Calu3 (cell line): ENCODE measurements around the gene KLHL29. TPM values are rescaled to one million over a fixed set of nuclear protein-coding genes. Genes with fewer than 3 reads are reported as not detected.

ENCODE experiments used
- BruUV-seq: library from RNA; stranded (reverse); fragments of 400-500 nt; replicated peaks from 2 replicates; lab custom pipeline; 2021; lab: Mats Ljungman, UMichigan
- CTCF ChIA-PET: fragments of 300-600 bp; sonication (Branson Sonifier 250); formaldehyde crosslinking; loops from one replicate; lab custom pipeline; 2022; ENCODE audit warnings: antibody characterized with exemption; lab: Charles Lee
- DNase-seq: peaks from one replicate; pipeline ENCODE4 v3.0.0; 2022
- H3K27ac Mint-ChIP-seq: one replicate; pipeline ENCODE4 v1.8.0; 2022; ENCODE audit warnings: mixed read lengths; ENCODE audit not compliant: unreplicated experiment
- H3K27me3 Mint-ChIP-seq: one replicate; pipeline ENCODE4 v1.8.0; 2022; ENCODE audit warnings: mixed read lengths; ENCODE audit not compliant: unreplicated experiment
- H3K36me3 Mint-ChIP-seq: one replicate; pipeline ENCODE4 v1.8.0; 2022; ENCODE audit warnings: mild to moderate bottlenecking, moderate library complexity, mixed read lengths; ENCODE audit not compliant: insufficient read depth, unreplicated experiment
- H3K4me1 Mint-ChIP-seq: one replicate; pipeline ENCODE4 v1.8.0; 2022; ENCODE audit warnings: mild to moderate bottlenecking, low read depth, mixed read lengths; ENCODE audit not compliant: unreplicated experiment
- H3K4me3 Mint-ChIP-seq: one replicate; pipeline ENCODE4 v1.8.0; 2022; ENCODE audit warnings: mild to moderate bottlenecking, low read depth, moderate library complexity, mixed read lengths; ENCODE audit not compliant: unreplicated experiment
- H3K9me3 Mint-ChIP-seq: one replicate; pipeline ENCODE4 v1.8.0; 2022; ENCODE audit warnings: low read depth, mixed read lengths; ENCODE audit not compliant: unreplicated experiment
- intact Hi-C: fragments of 100-400 bp; cut with micrococcal nuclease; formaldehyde crosslinking; loops from one replicate; pipeline ENCODE4 v1.10.0; 2022; ENCODE audit not compliant: unreplicated experiment
- total RNA-seq: library from RNA; stranded (reverse); gene quantifications from 2 replicates; pipeline ENCODE4 v1.2.3, GENCODE V29; 2022
- TF ChIP-seq, protein P1 (sequence below): fragments of 200-600 bp; IDR thresholded peaks from one replicate; pipeline ENCODE4 v1.8.0; 2022; ENCODE audit warnings: antibody characterized with exemption; ENCODE audit not compliant: unreplicated experiment

KLHL29 gene
- total RNA-seq, 1 experiment from 2014 or later = 11.9 TPM

DNA sequence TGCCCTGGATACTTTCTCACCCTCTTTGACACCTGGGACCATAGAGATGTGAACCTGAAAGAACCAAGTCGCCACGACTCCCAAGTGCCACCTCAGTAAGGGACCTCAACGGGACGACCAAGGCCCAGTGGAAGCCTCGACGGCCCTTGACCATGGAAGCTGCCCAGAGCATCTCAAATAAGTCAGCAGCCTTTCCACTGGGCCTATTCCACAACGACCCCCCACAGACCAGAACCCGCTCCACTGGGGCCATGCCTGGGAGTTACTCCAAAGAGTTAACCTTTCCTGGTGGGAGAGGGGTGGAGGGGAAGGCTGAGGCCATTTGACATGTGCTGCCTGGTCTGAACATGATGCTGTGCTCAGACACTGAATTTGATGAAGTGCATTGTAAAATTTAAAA lies 146.9 kb downstream of the KLHL29 start:
- BruUV-seq = no TSS peak
- Mint-ChIP-seq H3K4me1 (no peaks in the 10 kb centered on the region), H3K27me3 (no peaks in the 10 kb centered on the region), H3K9me3 (no peaks in the 10 kb centered on the region), H3K36me3 (no peaks in the 10 kb centered on the region), H3K27ac (no peak overlapping the region), H3K4me3 (no peak overlapping the region)
- TF ChIP-seq, protein P1, sequence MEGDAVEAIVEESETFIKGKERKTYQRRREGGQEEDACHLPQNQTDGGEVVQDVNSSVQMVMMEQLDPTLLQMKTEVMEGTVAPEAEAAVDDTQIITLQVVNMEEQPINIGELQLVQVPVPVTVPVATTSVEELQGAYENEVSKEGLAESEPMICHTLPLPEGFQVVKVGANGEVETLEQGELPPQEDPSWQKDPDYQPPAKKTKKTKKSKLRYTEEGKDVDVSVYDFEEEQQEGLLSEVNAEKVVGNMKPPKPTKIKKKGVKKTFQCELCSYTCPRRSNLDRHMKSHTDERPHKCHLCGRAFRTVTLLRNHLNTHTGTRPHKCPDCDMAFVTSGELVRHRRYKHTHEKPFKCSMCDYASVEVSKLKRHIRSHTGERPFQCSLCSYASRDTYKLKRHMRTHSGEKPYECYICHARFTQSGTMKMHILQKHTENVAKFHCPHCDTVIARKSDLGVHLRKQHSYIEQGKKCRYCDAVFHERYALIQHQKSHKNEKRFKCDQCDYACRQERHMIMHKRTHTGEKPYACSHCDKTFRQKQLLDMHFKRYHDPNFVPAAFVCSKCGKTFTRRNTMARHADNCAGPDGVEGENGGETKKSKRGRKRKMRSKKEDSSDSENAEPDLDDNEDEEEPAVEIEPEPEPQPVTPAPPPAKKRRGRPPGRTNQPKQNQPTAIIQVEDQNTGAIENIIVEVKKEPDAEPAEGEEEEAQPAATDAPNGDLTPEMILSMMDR = no peak
- CTCF ChIA-PET = interaction anchor here (0.6 kb wide), 1 partner anchor 243 kb away, joined by 4 read pairs; no protein-coding TSS in a partner anchor
- DNase-seq = no peak
- intact Hi-C loops = no loop called here

GRCh38 chr2:23532391-23533337 lies 147.7 kb downstream of the KLHL29 start:
- Mint-ChIP-seq H3K9me3 (no peaks in the 10 kb centered on the region), H3K27ac (no peak overlapping the region), H3K36me3 (no peaks in the 10 kb centered on the region), H3K4me1 (no peaks in the 10 kb centered on the region), H3K4me3 (no peak overlapping the region), H3K27me3 (no peaks in the 10 kb centered on the region)
- DNase-seq = no peak
- CTCF ChIA-PET = no interaction called here
- BruUV-seq = no TSS peak
- TF ChIP-seq, protein P1 = no peak
- intact Hi-C loops = no loop called here

DNA sequence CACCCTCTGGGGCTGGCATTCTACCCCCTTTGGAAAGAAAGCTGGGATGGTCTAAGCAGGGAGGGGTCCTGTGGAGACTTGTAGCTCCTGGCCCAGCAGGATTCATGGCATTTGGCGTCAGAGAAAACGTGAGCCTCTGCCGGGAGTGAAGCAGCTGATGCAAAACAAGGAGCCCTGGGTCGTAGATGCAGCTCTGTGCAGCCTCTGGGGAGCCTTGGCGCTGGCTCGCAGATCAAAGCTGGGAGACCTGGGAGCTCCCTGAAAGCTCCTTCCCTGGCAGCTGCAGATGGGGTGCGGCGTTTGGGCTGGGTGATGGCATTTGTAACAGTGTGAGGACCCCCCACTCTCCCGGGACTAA lies 148.3 kb downstream of the KLHL29 start:
- TF ChIP-seq, protein P1 = no peak
- Mint-ChIP-seq H3K4me3 (no peak overlapping the region), H3K4me1 (no peaks in the 10 kb centered on the region), H3K27me3 (no peaks in the 10 kb centered on the region), H3K9me3 (no peaks in the 10 kb centered on the region), H3K36me3 (no peaks in the 10 kb centered on the region), H3K27ac (no peak overlapping the region)
- CTCF ChIA-PET = no interaction called here
- intact Hi-C loops = no loop called here
- DNase-seq = no peak
- no TSS peak for BruUV-seq

- BruUV-seq = no TSS peak
- Mint-ChIP-seq H3K27me3 (no peaks in the 10 kb centered on the region), H3K36me3 (no peaks in the 10 kb centered on the region), H3K4me3 (no peak overlapping the region), H3K9me3 (no peaks in the 10 kb centered on the region), H3K4me1 (no peaks in the 10 kb centered on the region), H3K27ac (no peak overlapping the region)
- DNase-seq = no peak
- CTCF ChIA-PET = no interaction called here
- TF ChIP-seq, protein P1 = no peak
- intact Hi-C loops = no loop called here
Observed at GRCh38 chr2:23534771-23535170, 149.8 kb downstream of the KLHL29 start.
